ENCODE measurements around the gene STK39. TPM values are rescaled to one million over a fixed set of nuclear protein-coding genes. Genes with fewer than 3 reads are reported as not detected.

STK39 gene
- total and polyA plus RNA-seq, 9 of the 15 experiments (the other 6 are each of a cell fraction or from before 2014, with no cell fraction given) = 0.19 to 0.76 (median 0.51) TPM

DNA sequence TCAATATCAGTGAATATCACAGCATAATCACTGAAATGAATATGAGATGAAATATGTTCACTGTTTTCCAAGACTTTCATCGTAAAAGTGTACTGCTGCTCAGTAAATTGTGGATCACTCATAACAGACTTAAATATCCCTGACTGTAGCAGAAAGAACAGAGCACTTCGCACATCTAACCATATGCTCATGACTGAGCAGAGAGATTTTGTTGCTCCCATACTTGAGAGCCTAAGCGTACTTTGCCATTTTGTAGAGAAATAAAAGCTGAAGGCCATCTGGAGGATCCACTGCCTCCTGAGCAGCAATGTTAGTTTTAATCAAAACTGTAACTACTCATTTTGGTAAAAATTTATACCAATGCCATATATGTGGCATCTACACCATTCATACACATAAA lies 243.5 kb downstream of the STK39 start (continued):
- TF ChIP-seq, protein P1, sequence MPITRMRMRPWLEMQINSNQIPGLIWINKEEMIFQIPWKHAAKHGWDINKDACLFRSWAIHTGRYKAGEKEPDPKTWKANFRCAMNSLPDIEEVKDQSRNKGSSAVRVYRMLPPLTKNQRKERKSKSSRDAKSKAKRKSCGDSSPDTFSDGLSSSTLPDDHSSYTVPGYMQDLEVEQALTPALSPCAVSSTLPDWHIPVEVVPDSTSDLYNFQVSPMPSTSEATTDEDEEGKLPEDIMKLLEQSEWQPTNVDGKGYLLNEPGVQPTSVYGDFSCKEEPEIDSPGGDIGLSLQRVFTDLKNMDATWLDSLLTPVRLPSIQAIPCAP (CRISPR knock-in tag; IDR thresholded peaks at IDR 0.05; ENCODE audit: borderline replicate concordance) = no peak
- no peak for TF ChIP-seq CBFA2T2 (conservative IDR thresholded peaks at IDR 0.05)
- TF ChIP-seq FOXM1 (IDR thresholded peaks at IDR 0.05; ENCODE audit: low read depth) = no peak
- no peak for TF ChIP-seq FOXM1 (CRISPR knock-in tag; IDR thresholded peaks at IDR 0.05; ENCODE audit: low read depth)
- TF ChIP-seq, protein P2, sequence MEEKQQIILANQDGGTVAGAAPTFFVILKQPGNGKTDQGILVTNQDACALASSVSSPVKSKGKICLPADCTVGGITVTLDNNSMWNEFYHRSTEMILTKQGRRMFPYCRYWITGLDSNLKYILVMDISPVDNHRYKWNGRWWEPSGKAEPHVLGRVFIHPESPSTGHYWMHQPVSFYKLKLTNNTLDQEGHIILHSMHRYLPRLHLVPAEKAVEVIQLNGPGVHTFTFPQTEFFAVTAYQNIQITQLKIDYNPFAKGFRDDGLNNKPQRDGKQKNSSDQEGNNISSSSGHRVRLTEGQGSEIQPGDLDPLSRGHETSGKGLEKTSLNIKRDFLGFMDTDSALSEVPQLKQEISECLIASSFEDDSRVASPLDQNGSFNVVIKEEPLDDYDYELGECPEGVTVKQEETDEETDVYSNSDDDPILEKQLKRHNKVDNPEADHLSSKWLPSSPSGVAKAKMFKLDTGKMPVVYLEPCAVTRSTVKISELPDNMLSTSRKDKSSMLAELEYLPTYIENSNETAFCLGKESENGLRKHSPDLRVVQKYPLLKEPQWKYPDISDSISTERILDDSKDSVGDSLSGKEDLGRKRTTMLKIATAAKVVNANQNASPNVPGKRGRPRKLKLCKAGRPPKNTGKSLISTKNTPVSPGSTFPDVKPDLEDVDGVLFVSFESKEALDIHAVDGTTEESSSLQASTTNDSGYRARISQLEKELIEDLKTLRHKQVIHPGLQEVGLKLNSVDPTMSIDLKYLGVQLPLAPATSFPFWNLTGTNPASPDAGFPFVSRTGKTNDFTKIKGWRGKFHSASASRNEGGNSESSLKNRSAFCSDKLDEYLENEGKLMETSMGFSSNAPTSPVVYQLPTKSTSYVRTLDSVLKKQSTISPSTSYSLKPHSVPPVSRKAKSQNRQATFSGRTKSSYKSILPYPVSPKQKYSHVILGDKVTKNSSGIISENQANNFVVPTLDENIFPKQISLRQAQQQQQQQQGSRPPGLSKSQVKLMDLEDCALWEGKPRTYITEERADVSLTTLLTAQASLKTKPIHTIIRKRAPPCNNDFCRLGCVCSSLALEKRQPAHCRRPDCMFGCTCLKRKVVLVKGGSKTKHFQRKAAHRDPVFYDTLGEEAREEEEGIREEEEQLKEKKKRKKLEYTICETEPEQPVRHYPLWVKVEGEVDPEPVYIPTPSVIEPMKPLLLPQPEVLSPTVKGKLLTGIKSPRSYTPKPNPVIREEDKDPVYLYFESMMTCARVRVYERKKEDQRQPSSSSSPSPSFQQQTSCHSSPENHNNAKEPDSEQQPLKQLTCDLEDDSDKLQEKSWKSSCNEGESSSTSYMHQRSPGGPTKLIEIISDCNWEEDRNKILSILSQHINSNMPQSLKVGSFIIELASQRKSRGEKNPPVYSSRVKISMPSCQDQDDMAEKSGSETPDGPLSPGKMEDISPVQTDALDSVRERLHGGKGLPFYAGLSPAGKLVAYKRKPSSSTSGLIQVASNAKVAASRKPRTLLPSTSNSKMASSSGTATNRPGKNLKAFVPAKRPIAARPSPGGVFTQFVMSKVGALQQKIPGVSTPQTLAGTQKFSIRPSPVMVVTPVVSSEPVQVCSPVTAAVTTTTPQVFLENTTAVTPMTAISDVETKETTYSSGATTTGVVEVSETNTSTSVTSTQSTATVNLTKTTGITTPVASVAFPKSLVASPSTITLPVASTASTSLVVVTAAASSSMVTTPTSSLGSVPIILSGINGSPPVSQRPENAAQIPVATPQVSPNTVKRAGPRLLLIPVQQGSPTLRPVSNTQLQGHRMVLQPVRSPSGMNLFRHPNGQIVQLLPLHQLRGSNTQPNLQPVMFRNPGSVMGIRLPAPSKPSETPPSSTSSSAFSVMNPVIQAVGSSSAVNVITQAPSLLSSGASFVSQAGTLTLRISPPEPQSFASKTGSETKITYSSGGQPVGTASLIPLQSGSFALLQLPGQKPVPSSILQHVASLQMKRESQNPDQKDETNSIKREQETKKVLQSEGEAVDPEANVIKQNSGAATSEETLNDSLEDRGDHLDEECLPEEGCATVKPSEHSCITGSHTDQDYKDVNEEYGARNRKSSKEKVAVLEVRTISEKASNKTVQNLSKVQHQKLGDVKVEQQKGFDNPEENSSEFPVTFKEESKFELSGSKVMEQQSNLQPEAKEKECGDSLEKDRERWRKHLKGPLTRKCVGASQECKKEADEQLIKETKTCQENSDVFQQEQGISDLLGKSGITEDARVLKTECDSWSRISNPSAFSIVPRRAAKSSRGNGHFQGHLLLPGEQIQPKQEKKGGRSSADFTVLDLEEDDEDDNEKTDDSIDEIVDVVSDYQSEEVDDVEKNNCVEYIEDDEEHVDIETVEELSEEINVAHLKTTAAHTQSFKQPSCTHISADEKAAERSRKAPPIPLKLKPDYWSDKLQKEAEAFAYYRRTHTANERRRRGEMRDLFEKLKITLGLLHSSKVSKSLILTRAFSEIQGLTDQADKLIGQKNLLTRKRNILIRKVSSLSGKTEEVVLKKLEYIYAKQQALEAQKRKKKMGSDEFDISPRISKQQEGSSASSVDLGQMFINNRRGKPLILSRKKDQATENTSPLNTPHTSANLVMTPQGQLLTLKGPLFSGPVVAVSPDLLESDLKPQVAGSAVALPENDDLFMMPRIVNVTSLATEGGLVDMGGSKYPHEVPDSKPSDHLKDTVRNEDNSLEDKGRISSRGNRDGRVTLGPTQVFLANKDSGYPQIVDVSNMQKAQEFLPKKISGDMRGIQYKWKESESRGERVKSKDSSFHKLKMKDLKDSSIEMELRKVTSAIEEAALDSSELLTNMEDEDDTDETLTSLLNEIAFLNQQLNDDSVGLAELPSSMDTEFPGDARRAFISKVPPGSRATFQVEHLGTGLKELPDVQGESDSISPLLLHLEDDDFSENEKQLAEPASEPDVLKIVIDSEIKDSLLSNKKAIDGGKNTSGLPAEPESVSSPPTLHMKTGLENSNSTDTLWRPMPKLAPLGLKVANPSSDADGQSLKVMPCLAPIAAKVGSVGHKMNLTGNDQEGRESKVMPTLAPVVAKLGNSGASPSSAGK (IDR thresholded peaks at IDR 0.05) = no peak
- no peak for TF ChIP-seq KLF1 (tag; IDR thresholded peaks at IDR 0.05)
- TF ChIP-seq, protein P3, sequence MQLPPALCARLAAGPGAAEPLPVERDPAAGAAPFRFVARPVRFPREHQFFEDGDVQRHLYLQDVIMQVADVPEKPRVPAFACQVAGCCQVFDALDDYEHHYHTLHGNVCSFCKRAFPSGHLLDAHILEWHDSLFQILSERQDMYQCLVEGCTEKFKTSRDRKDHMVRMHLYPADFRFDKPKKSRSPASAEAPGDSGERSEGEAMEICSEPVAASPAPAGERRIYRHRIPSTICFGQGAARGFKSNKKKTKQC (CRISPR knock-in tag; IDR thresholded peaks at IDR 0.05) = no peak

Measured in K562 (cell line).